Left ventricle myocardium inferior (tissue), 1 donor: ENCODE measurements around the gene ZNF559. TPM values are rescaled to one million over a fixed set of nuclear protein-coding genes. Genes with fewer than 3 reads are reported as not detected.

ENCODE experiments used
- DNase-seq: peaks from one replicate; pipeline ENCODE4 v3.0.0-alpha.2; 2020
- H3K27ac ChIP-seq: fragments of 200-600 bp; replicated peaks from 2 replicates; pipeline ENCODE4 v1.8.0; 2021
- H3K27me3 ChIP-seq: fragments of 200-600 bp; 2 replicates; pipeline ENCODE4 v1.8.0; 2021; ENCODE audit warnings: low read depth
- H3K36me3 ChIP-seq: fragments of 200-600 bp; 2 replicates; pipeline ENCODE4 v1.8.0; 2021
- H3K4me1 ChIP-seq: fragments of 200-600 bp; 2 replicates; pipeline ENCODE4 v1.8.0; 2021
- H3K4me3 ChIP-seq: fragments of 200-600 bp; 2 replicates; pipeline ENCODE4 v1.8.0; 2021; ENCODE audit warnings: mild to moderate bottlenecking, moderate library complexity
- H3K9me3 ChIP-seq: fragments of 200-600 bp; replicated peaks from 2 replicates; pipeline ENCODE4 v1.8.0; 2021
- intact Hi-C: fragments of 100-400 bp; cut with micrococcal nuclease; formaldehyde crosslinking; loops from one replicate; pipeline ENCODE4 v1.11.0; 2022
- total RNA-seq: library from RNA; stranded (reverse); fragmentation: NEBNext Ultra II Directional; extraction: Animal tissue kit (Norgen Biotek cat#: 25700); gene quantifications from one replicate; pipeline ENCODE4 v1.2.1, GENCODE V29; 2021
- TF ChIP-seq, protein P1 (sequence below): fragments of 200-600 bp; IDR thresholded peaks from 2 replicates; pipeline ENCODE4 v1.8.0; 2021; ENCODE audit warnings: antibody characterized with exemption, mild to moderate bottlenecking, borderline replicate concordance
- donor health status: DM: no; HTN: yes; CAD: no; lungs with severe emphysema.

ZNF559 gene
- total RNA-seq, 1 donor from 2014 or later, result 19.1 TPM

GRCh38 chr19:9342610-9343304 lies 18.8 kb downstream of the ZNF559 start:
- no peaks in the 10 kb centered on the region for H3K4me1 ChIP-seq
- H3K4me3 ChIP-seq, result no peak overlapping the region
- peaks cover 100% of the 10 kb centered on the region for H3K36me3 ChIP-seq
- no peaks in the 10 kb centered on the region for H3K27me3 ChIP-seq
- peaks cover 100% of the 10 kb centered on the region for H3K9me3 ChIP-seq
- no peak for DNase-seq
- TF ChIP-seq, protein P1, sequence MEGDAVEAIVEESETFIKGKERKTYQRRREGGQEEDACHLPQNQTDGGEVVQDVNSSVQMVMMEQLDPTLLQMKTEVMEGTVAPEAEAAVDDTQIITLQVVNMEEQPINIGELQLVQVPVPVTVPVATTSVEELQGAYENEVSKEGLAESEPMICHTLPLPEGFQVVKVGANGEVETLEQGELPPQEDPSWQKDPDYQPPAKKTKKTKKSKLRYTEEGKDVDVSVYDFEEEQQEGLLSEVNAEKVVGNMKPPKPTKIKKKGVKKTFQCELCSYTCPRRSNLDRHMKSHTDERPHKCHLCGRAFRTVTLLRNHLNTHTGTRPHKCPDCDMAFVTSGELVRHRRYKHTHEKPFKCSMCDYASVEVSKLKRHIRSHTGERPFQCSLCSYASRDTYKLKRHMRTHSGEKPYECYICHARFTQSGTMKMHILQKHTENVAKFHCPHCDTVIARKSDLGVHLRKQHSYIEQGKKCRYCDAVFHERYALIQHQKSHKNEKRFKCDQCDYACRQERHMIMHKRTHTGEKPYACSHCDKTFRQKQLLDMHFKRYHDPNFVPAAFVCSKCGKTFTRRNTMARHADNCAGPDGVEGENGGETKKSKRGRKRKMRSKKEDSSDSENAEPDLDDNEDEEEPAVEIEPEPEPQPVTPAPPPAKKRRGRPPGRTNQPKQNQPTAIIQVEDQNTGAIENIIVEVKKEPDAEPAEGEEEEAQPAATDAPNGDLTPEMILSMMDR, result no peak
- no peak overlapping the region for H3K27ac ChIP-seq
- intact Hi-C loops, result no loop called here

DNA sequence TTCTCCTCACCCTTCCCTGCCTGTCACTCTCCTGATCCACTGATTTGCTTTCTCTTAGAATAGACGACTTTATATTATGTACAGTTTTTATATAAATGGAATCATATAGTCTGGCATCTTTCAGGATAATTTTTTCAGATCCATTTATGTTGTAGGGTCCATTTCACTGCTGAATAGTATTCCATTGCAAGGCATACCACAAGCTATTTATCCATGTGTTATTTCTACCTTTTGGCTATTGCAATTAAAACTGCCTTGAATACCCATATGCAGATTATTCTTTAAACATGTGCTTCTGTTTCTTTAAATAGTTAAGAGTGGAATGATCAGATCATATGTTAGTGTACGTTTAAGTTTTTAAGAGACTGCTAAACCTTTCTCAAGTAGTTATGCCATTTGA lies 21.0 kb downstream of the ZNF559 start:
- Histone ChIP-seq H3K27ac (no peak overlapping the region), H3K4me3 (no peak overlapping the region), H3K4me1 (no peaks in the 10 kb centered on the region), H3K27me3 (no peaks in the 10 kb centered on the region), H3K36me3 (peaks cover 100% of the 10 kb centered on the region), H3K9me3 (peaks cover 100% of the 10 kb centered on the region)
- TF ChIP-seq, protein P1, result no peak
- intact Hi-C loops, result no loop called here
- no peak for DNase-seq

DNA sequence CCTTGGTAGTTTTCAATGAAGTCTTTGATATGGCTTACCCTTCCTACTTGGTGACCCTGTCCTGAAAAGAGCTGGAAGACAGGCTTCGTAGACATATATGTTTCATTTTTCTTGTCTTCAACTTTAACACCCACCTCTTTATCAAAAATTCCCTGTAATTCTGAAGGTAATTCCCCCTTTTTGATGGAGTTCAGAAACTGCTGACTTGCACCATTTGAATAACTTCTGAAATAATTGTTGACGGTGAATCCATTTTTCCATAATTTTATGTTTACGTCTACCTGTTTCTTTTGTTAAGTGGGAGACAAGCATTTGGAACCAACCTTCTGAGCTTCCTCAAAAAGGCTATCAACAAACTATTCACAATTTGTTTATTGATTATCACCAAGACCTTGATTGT lies 24.3 kb downstream of the ZNF559 start:
- Histone ChIP-seq H3K36me3 (peaks cover 100% of the 10 kb centered on the region), H3K9me3 (peaks cover 100% of the 10 kb centered on the region), H3K27ac (no peak overlapping the region), H3K4me3 (no peak overlapping the region), H3K4me1 (no peaks in the 10 kb centered on the region), H3K27me3 (no peaks in the 10 kb centered on the region)
- intact Hi-C loops, result no loop called here
- no peak for DNase-seq
- TF ChIP-seq, protein P1, result no peak

GRCh38 chr19:9348671-9349070 lies 24.7 kb downstream of the ZNF559 start:
- Histone ChIP-seq H3K27ac (no peak overlapping the region), H3K4me1 (no peaks in the 10 kb centered on the region), H3K9me3 (peaks cover 100% of the 10 kb centered on the region), H3K4me3 (no peak overlapping the region), H3K27me3 (no peaks in the 10 kb centered on the region), H3K36me3 (peaks cover 100% of the 10 kb centered on the region)
- no peak for DNase-seq
- intact Hi-C loops, result no loop called here
- TF ChIP-seq, protein P1, result no peak

DNA sequence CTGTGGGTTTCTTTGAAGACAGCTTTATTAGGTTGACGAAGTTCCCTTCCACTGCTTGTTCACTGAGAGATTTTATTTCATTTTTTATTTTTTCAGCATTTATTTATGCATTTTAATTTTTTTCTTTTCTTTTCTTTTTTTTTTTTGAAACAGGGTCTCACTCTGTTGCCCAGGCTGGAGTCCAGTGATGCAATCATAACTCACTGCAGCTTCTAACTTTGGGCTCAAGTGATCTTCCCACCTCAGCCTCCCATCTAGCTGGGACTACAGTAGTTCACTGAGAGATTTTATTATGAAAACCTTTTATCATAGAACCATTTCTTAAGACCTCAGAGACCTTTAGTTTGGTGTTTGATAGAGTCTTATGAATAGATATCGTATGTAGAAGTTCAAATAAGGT lies 28.5 kb downstream of the ZNF559 start:
- Histone ChIP-seq H3K27ac (no peak overlapping the region), H3K27me3 (no peaks in the 10 kb centered on the region), H3K36me3 (peaks cover 100% of the 10 kb centered on the region), H3K4me3 (no peak overlapping the region), H3K9me3 (peaks cover 100% of the 10 kb centered on the region), H3K4me1 (no peaks in the 10 kb centered on the region)
- TF ChIP-seq, protein P1, result no peak
- intact Hi-C loops, result no loop called here
- no peak for DNase-seq
